ENCODE data around the gene SMARCC2. TPM values are rescaled to one million over a fixed set of nuclear protein-coding genes. Genes with fewer than 3 reads are reported as not detected.

The SMARCC2 gene
- total and polyA plus RNA-seq, 9 of the 15 experiments (the other 6 are each of a cell fraction or from before 2014, with no cell fraction given): 11.9 to 86.0 (median 36.6) TPM

GRCh38 chr12:56224102-56224701, 34.9 kb upstream of the SMARCC2 start, which contains the start of gene NABP2 (continued):
- peak; percentile 82 for TF ChIP-seq MGA (IDR thresholded peaks at IDR 0.05)
- TF ChIP-seq SNIP1 (IDR thresholded peaks at IDR 0.05; ENCODE audit: low read depth): no peak
- peak; percentile 82 for TF ChIP-seq RBFOX2 (IDR thresholded peaks at IDR 0.05; ENCODE audit: low read depth, low read length)
- 0 out of 2 replicates have a peak, but pooled peaks have one; percentile 1 for TF ChIP-seq MAFK (IDR thresholded peaks at IDR 0.05; ENCODE audit: low read length)
- TF ChIP-seq BCOR (IDR thresholded peaks at IDR 0.05): no peak
- TF ChIP-seq POLR2A (conservative IDR thresholded peaks at IDR 0.05): 0 out of 2 replicates have a peak, but pooled peaks have one; percentile 51
- TF ChIP-seq EHMT2 (IDR thresholded peaks at IDR 0.05): peak; percentile 44
- no peak for TF ChIP-seq ZNF354B (CRISPR knock-in tag; IDR thresholded peaks at IDR 0.05)
- no peak for TF ChIP-seq MYBL2 (IDR thresholded peaks at IDR 0.05; ENCODE audit: low read depth)
- no peak for TF ChIP-seq MYBL2 (CRISPR knock-in tag; IDR thresholded peaks at IDR 0.05; ENCODE audit: borderline replicate concordance)
- TF ChIP-seq GABPB1 (CRISPR knock-in tag; IDR thresholded peaks at IDR 0.05): peak; percentile 94
- TF ChIP-seq SLC30A9 (CRISPR knock-in tag; IDR thresholded peaks at IDR 0.05): no peak
- peak; percentile 70 for TF ChIP-seq BHLHE40 (IDR thresholded peaks at IDR 0.05; ENCODE audit: low read length)
- TF ChIP-seq ZNF639 (CRISPR knock-in tag; conservative IDR thresholded peaks at IDR 0.05 in 1 of 2, IDR thresholded peaks at IDR 0.05 in 1 of 2): peak in 1 of 2 experiments; percentile 67; a peak in 1 of 4 replicates
- peak; percentile 85 for TF ChIP-seq ETV1 (tag; conservative IDR thresholded peaks at IDR 0.05; ENCODE audit: low read depth)

All from K562 (cell line).